Left hindlimb (tissue), 1 donor: ENCODE results near the gene C10orf67.

ENCODE experiments used
- DNase-seq: peaks from one replicate; pipeline ENCODE4 v3.0.0-alpha.2; 2018

C10orf67 gene

GRCh38 chr10:23195846-23196600, 148.6 kb downstream of the C10orf67 start:
- DNase-seq, result no peak

- no peak for DNase-seq
These were observed 149.4 kb downstream of the C10orf67 start for GRCh38 chr10:23194966-23195845.

GRCh38 chr10:23194471-23194965, 150.1 kb downstream of the C10orf67 start:
- DNase-seq, result no peak

DNA sequence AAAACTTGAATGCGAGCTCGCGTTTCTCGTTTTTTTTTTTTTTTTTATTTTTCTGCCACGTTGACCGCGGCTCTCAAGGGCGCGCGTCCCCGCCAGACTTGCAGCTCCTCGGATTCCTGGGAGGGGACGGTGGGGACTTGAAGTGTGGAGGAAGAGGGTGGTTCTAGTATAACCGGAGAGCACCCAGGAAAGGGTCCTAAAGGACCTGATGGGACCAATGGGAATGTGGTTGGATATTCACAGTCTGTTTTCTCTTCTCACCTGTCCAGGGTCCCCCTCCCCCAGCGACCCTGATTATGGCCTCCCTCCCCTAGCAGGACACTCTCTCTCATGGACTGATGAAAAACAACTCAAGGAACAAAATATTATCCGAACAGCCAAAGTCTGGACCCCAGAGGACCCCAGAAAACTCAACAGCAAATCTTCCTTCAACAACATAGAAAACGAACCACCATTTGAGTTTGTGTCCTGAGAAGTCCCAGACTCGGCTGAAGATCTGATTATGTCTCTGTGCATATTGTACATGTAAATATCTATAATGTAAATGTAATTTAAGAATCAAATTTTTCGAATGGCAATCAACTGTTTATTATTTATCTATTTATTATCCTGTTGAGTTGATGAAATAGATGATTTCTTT, 151.0 kb downstream of the C10orf67 start:
- no peak for DNase-seq

GRCh38 chr10:23192712-23193434, 151.7 kb downstream of the C10orf67 start:
- no peak for DNase-seq

DNA sequence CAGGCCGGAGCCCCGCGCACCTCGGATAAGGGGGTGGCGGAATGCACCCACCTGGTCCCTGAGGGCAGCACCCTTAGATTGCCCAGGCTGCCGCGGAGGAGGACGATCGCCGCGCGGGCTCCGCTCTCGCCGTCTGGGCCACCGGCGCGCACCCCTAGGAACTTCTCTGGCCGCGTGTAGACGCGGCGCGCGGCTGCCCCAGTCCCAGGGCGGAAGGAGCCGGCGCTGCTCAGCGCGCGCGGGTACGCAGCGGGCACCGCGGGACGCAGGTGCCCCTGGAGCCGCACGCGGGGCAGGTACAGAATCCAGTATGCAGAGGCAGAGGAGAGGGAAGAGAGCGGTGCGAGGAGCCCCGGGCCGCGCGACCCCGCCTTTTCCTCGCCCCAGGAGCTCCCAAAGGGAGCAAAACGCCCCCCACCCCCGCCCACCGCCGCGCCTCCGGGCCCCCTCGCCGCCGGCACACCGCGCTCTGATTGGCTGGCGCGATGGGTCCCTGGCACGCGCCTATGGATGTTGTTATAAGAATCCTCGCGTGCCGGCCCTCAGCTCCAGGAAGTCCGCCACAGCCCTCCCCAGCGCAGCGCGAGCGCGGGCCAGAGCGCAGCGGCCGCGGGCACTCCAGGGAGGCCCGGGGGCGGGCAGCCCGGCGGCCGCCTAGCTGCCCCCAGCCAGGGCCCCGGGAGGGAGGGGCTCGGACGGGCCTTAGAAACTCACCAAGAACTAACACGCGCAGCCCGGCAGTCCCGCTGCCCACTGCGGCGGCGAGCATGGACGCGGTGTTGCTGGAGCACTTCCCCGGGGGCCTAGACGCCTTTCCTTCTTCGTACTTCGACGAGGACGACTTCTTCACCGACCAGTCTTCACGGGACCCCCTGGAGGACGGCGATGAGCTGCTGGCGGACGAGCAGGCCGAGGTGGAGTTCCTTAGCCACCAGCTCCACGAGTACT, 152.6 kb downstream of the C10orf67 start, which contains the start of gene PTF1A:
PTF1A (plus strand) TSS at position 549 of the 948 bp plus-strand sequence; CDS start at position 768, 219 bp downstream.
- no peak for DNase-seq

- no peak for DNase-seq
These were observed 153.5 kb downstream of the C10orf67 start for GRCh38 chr10:23190872-23191763.

DNA sequence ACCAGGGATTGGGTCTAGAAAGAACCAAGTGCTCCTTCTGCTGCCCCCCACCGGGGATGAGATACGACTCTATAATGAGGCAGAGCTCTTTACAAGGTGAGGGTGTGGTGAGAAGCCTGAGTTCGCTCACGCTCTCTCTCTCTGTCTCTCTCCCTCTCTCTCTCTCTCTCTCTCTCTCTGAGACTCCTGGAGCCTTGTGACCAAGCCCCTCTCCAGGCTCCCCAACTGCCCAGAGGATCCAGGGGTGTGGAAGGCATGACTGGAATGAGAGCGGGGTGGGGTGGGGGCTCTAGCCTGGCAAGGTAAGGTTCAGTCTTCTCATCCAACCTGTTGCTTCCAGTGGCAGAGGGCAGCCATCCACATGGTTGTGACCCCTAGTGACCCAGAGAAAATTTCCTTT, 155.6 kb downstream of the C10orf67 start:
- no peak for DNase-seq

DNA sequence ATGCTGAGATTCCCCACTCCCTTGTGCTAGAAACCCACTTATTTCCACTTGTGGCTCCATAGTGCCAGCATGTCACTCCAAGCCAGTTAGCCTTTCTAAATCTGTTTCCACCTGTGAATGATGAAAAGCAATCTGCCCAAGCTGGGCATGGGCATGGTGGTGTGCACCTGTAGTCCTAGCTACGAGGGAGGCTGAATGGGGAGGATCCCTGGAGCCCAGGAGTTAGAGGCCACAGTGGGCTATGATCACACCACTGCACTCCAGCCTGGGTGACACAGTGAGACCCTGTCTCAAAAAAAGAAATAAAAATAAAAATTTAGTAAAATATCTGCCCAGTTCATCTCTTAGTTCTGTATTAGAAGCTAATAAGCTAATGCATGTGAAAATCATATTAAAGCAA, 157.4 kb downstream of the C10orf67 start:
- DNase-seq, result no peak

GRCh38 chr10:23186697-23187096, 157.9 kb downstream of the C10orf67 start:
- DNase-seq, result no peak

GRCh38 chr10:23186178-23186577, 158.4 kb downstream of the C10orf67 start:
- DNase-seq, result no peak

- DNase-seq, result no peak
These were observed 169.6 kb downstream of the C10orf67 start for GRCh38 chr10:23174977-23175512.

- no peak for DNase-seq
These were observed 170.3 kb downstream of the C10orf67 start for GRCh38 chr10:23174074-23174976.

DNA sequence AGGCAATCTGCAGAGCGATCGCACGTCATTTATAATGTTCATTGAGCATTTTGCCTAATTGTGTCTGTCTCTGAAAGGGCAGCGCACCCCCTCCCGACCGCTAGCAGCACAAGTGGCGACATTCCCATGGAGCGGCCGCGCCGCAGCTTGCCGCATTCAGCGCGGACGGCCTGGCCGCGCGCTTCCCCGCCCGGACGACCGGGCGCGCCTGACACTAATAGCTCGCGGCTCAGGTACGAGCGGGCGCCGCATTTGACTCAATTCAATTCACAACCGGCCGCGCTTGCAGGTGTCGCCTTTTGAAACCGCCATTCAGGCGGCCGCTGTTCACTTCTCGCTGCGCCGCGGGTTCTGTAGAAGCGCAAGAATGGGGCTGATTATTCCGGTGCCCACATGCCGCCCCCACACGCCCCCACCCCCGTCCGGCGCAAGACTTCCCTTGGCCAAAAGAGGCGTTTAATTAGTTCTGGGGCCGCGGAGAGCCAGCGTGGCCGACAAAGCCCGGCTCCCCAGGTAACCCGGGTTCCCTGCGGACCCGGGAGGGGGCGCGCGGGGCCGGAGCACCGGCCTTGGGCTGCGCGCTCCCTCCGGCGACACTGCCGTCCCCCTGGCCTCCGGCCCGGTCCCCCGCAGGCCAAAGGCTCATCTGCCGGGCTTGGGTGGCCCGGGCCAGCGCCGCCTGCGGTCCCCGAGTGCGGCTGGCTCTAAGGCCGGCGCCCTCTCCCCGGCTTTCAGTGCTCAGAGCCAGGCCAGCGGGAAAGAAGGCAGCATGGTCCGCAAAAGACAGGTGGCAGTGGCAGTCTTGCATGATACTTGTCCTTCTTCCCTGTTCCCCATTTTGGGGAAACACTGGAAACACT, 171.2 kb downstream of the C10orf67 start:
- DNase-seq, result no peak

DNA sequence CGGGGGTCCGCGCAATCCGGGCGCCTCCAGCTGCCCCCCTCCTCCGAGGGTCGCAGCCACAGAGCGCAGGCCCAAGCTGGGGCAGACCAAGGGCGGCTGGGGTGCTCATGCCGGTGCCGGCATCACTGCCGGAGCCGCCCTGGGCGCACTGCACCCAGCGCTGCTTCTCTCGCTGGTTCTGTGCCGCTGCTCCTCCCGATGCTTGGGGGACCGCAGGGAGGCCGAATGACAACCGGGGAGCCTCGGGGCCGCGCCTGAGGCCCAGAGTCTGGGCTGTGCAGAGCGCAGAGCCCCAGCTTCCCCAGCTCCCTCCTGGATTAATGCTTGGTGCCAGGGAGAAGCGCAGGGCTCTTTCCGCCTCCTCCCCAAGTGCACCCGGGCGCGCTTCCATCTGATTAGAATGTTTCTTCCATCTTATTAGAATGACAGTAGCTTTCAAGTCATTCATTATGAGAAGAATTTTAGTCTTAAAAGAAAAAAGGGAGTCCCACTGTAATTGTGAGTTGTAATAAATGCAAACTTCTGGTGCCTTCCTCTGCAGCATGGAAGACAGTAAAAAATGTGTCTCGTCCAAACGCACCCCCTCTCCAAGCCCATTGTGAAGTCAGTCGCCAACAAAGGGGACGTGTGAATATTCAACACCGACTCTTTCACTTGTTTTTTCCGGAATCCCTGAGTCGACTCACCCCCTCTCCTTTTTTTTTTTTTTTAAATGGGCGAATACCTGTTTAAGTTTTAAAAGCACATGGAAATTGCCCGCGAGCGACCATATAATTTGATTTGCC, 172.0 kb downstream of the C10orf67 start:
- DNase-seq, result no peak

- peak; percentile 54 for DNase-seq
These were observed 173.2 kb downstream of the C10orf67 start for GRCh38 chr10:23171232-23171876.
